ENCODE measurements around the gene ARL2.
"Not testable (repeated sequence)": the region's sequence is repeated elsewhere in the genome, so short reads cannot be mapped to it uniquely, and the experiment has no call there.

Gene ARL2

GRCh38 chr11:65021003-65021402 is 7.0 kb downstream of the ARL2 start:
- H3K4me3 ChIP-seq (ENCODE audit: low read length): no peak overlapping the region
- TF ChIP-seq CTCF (conservative IDR thresholded peaks at IDR 0.05; ENCODE audit: low read length): no peak
- DNase-seq (ENCODE audit: low read depth): no peak

GRCh38 chr11:65021509-65021908 is 7.5 kb downstream of the ARL2 start:
- no peak for DNase-seq (ENCODE audit: low read depth)
- no peak for TF ChIP-seq CTCF (conservative IDR thresholded peaks at IDR 0.05; ENCODE audit: low read length)
- no peak overlapping the region for H3K4me3 ChIP-seq (ENCODE audit: low read length)

- not testable (repeated sequence) for H3K4me3 ChIP-seq (ENCODE audit: low read length); DNase-seq (ENCODE audit: low read depth)
Observed at GRCh38 chr11:65023502-65023901, 9.5 kb downstream of the ARL2 start.

GRCh38 chr11:65026810-65027209 is 12.8 kb downstream of the ARL2 start:
- TF ChIP-seq CTCF (conservative IDR thresholded peaks at IDR 0.05; ENCODE audit: low read length): no peak
- no peak for DNase-seq (ENCODE audit: low read depth)
- H3K4me3 ChIP-seq (ENCODE audit: low read length): peak overlapping the region; percentile 52

GRCh38 chr11:65027213-65028067 is 13.5 kb downstream of the ARL2 start, which contains the start of gene SNX15:
SNX15 (plus strand) TSS chr11:65027439; CDS start chr11:65027538, 99 bp downstream.
- H3K4me3 ChIP-seq (ENCODE audit: low read length): peak within 1 kb of the TSS; percentile 85
- DNase-seq (ENCODE audit: low read depth): peak; percentile 97
- TF ChIP-seq CTCF (conservative IDR thresholded peaks at IDR 0.05; ENCODE audit: low read length): peak; percentile 66

- no peak for TF ChIP-seq CTCF (conservative IDR thresholded peaks at IDR 0.05; ENCODE audit: low read length)
- H3K4me3 ChIP-seq (ENCODE audit: low read length): no peak overlapping the region
- DNase-seq (ENCODE audit: low read depth): no peak
Observed at GRCh38 chr11:65032216-65032615, 18.3 kb downstream of the ARL2 start.

- no peak for DNase-seq (ENCODE audit: low read depth)
- no peak overlapping the region for H3K4me3 ChIP-seq (ENCODE audit: low read length)
- no peak for TF ChIP-seq CTCF (conservative IDR thresholded peaks at IDR 0.05; ENCODE audit: low read length)
Observed at GRCh38 chr11:65034423-65034822, 20.5 kb downstream of the ARL2 start.
